ENCODE data around the gene CRLF1. TPM values are rescaled to one million over a fixed set of nuclear protein-coding genes. Genes with fewer than 3 reads are reported as not detected.

CRLF1 gene
- total RNA-seq, 3 donors from 2014 or later (not counting 1 experiment from before 2014, with no cell fraction given), result not detected

DNA sequence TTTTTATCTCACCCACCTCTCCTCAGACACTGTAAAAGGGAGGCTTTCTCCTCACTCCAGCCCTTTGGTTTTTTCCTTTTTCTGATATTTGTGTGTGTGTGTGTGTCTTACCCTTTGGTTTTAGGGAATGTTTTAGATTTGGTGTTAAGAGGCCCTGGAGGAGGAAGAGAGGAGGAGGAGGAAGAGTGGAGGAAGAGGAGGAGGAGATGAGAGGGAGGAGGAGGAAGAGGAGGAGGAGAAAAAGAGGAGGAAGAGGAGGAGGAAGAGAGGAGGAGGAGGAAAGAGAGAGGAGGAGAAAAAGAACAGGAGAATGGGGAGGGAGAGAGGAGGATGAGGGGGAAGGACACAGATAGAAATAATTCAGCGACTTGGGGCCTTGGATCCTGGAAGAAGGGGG lies 40.8 kb upstream of the CRLF1 start:
- H3K4me3 Mint-ChIP-seq, result no peak overlapping the region
- no peaks in the 10 kb centered on the region for H3K36me3 Mint-ChIP-seq
- no peak overlapping the region for H3K27ac Mint-ChIP-seq
- intact Hi-C loops (cut with micrococcal nuclease), result no loop called here
- peaks cover 37% of the 10 kb centered on the region for H3K4me1 ChIP-seq (ENCODE audit: control insufficient read depth, insufficient read depth, low read length)
- H3K27me3 Mint-ChIP-seq (ENCODE audit: low read depth in 2 of 2), result no peaks in the 10 kb centered on the region
- H3K9me3 Mint-ChIP-seq, result no peaks in the 10 kb centered on the region
- TF ChIP-seq, protein P1, sequence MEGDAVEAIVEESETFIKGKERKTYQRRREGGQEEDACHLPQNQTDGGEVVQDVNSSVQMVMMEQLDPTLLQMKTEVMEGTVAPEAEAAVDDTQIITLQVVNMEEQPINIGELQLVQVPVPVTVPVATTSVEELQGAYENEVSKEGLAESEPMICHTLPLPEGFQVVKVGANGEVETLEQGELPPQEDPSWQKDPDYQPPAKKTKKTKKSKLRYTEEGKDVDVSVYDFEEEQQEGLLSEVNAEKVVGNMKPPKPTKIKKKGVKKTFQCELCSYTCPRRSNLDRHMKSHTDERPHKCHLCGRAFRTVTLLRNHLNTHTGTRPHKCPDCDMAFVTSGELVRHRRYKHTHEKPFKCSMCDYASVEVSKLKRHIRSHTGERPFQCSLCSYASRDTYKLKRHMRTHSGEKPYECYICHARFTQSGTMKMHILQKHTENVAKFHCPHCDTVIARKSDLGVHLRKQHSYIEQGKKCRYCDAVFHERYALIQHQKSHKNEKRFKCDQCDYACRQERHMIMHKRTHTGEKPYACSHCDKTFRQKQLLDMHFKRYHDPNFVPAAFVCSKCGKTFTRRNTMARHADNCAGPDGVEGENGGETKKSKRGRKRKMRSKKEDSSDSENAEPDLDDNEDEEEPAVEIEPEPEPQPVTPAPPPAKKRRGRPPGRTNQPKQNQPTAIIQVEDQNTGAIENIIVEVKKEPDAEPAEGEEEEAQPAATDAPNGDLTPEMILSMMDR (IDR thresholded peaks at IDR 0.05), result no peak
- WGBS (ENCODE audit: insufficient coverage), result 92% methylated on average over 1 of the region's 1 CpG
- no peak overlapping the region for H3K4me3 ChIP-seq (ENCODE audit: low read length)
- DNase-seq, result no peak
- peaks cover 21 to 40% of the 10 kb centered on the region in 2 donors for H3K4me1 Mint-ChIP-seq
- H3K9me3 ChIP-seq (ENCODE audit: control insufficient read depth, insufficient read depth, low read length), result no peaks in the 10 kb centered on the region
- H3K36me3 ChIP-seq (ENCODE audit: control insufficient read depth, insufficient read depth, low read length), result no peaks in the 10 kb centered on the region
- no peak overlapping the region for H3K27ac ChIP-seq (ENCODE audit: low read length)
- no peaks in the 10 kb centered on the region for H3K27me3 ChIP-seq (ENCODE audit: control insufficient read depth, insufficient read depth, low read length)
- ATAC-seq, result no peak

DNA sequence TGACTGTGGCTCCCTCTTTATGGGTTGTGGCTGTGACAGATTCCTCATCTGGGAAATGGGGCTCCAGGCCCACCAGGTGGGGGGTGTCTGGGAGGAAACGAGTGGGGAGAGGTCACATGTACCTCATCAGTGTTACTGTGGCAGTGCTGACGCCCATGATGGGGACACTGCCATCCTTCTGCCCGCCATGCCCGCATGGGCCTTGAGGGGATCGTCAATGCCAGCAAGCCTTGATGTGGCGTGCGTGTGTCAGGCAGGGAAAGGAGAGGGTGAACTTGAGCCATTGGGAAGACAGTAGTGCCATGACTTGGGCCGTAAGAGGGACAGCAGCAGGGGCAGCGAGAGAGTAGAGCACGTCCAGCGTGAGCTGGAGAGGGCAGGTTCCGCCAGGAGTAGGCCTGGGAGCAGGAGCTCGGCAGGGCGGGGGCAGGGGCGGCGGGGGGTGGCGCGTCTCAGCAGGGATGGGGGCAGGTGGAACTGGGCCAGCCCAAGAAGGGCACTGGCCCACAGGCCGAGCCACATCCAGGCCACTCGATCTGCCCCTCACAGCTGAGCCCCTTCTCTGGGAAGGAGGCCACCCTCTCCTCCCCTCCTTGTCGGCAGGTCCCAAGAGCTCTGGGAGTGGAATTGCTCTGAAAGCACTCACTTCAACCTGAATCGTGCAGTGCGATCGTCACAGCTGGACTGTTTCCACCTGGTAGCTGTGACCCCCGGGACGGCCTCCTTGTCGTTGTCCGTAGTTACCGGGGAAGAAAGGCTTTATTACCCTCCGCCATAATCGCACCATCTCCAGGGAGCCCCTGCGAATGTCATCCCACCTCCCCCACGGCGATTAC lies 40.2 kb upstream of the CRLF1 start:
- WGBS (ENCODE audit: insufficient coverage), result 97% methylated on average over 33 of the region's 34 CpGs
- Mint-ChIP-seq H3K27me3 (ENCODE audit: low read depth in 2 of 2) (no peaks in the 10 kb centered on the region), H3K4me3 (no peak overlapping the region), H3K4me1 (peaks cover 21 to 37% of the 10 kb centered on the region in 2 donors), H3K36me3 (no peaks in the 10 kb centered on the region), H3K27ac (no peak overlapping the region), H3K9me3 (no peaks in the 10 kb centered on the region)
- no peak overlapping the region for H3K4me3 ChIP-seq (ENCODE audit: low read length)
- DNase-seq (no peak), ATAC-seq (no peak)
- H3K27me3 ChIP-seq (ENCODE audit: control insufficient read depth, insufficient read depth, low read length), result no peaks in the 10 kb centered on the region
- no peaks in the 10 kb centered on the region for H3K9me3 ChIP-seq (ENCODE audit: control insufficient read depth, insufficient read depth, low read length)
- H3K27ac ChIP-seq (ENCODE audit: low read length), result no peak overlapping the region
- intact Hi-C loops (cut with micrococcal nuclease), result no loop called here
- H3K36me3 ChIP-seq (ENCODE audit: control insufficient read depth, insufficient read depth, low read length), result no peaks in the 10 kb centered on the region
- TF ChIP-seq, protein P1 (IDR thresholded peaks at IDR 0.05), result no peak
- H3K4me1 ChIP-seq (ENCODE audit: control insufficient read depth, insufficient read depth, low read length), result peaks cover 37% of the 10 kb centered on the region

DNA sequence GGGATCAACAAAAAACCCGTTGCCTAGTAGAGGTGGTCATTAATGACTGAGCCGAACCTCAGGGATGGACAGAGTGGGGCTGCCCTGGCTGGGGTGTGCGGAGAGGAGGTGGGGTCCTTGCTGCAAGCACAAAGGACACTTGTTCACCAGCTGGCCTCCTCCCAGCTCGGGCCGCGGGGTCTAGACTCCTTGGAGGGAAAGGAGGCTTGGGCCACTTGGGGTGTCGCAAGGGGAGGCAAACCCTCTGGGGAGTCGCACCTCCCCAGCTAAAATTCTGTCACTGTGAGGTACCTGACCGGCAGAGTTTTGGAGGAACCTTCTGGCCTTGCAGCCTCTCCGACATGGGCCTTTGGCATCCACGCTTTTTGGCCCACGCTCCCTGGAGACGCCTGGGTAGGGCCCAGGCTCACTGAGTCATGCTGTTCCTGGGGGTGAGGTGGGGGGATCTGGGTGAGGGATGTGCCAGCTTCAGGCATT lies 38.5 kb upstream of the CRLF1 start:
- no peak overlapping the region for H3K4me3 ChIP-seq (ENCODE audit: low read length)
- TF ChIP-seq, protein P1 (IDR thresholded peaks at IDR 0.05), result no peak
- 71% methylated on average over 13 of the region's 13 CpGs for WGBS (ENCODE audit: insufficient coverage)
- intact Hi-C loops (cut with micrococcal nuclease), result no loop called here
- Mint-ChIP-seq H3K27ac (no peak overlapping the region), H3K27me3 (ENCODE audit: low read depth in 2 of 2) (no peaks in the 10 kb centered on the region), H3K4me1 (peaks cover 20 to 27% of the 10 kb centered on the region in 2 donors), H3K36me3 (no peaks in the 10 kb centered on the region), H3K9me3 (no peaks in the 10 kb centered on the region), H3K4me3 (no peak overlapping the region)
- DNase-seq (no peak), ATAC-seq (no peak)
- no peak overlapping the region for H3K27ac ChIP-seq (ENCODE audit: low read length)
- peaks cover 29% of the 10 kb centered on the region for H3K4me1 ChIP-seq (ENCODE audit: control insufficient read depth, insufficient read depth, low read length)
- H3K9me3 ChIP-seq (ENCODE audit: control insufficient read depth, insufficient read depth, low read length), result no peaks in the 10 kb centered on the region
- H3K36me3 ChIP-seq (ENCODE audit: control insufficient read depth, insufficient read depth, low read length), result no peaks in the 10 kb centered on the region
- H3K27me3 ChIP-seq (ENCODE audit: control insufficient read depth, insufficient read depth, low read length), result no peaks in the 10 kb centered on the region

Data from natural killer cell (primary cell).